T-helper 9 cell (primary cell): ENCODE results near the gene TSPAN9.

Experiments
- DNase-seq: peaks from one replicate; pipeline ENCODE4 v3.0.0-alpha.2; 2020

TSPAN9 gene

GRCh38 chr12:3323002-3323685 lies 246.0 kb downstream of the TSPAN9 start:
- DNase-seq = no peak

DNA sequence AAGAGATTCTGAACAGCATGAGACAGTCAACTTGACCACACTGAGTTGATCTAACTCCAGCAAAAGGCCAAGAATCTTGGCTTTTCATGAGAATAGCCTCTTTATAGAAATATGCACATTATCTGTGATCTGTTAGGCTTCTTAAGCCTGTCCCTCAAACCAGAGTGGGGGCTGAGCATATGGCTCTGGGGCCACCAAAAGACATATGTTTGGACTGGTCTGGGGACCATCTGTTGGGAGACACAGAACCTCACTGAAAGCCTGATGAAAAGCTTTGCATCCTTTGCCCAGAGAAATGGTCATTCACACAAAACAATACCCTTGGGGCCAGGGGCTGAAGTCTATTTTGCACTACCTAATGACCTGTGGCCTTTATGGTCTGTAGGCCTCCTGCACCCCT lies 248.6 kb downstream of the TSPAN9 start:
- DNase-seq = no peak

DNA sequence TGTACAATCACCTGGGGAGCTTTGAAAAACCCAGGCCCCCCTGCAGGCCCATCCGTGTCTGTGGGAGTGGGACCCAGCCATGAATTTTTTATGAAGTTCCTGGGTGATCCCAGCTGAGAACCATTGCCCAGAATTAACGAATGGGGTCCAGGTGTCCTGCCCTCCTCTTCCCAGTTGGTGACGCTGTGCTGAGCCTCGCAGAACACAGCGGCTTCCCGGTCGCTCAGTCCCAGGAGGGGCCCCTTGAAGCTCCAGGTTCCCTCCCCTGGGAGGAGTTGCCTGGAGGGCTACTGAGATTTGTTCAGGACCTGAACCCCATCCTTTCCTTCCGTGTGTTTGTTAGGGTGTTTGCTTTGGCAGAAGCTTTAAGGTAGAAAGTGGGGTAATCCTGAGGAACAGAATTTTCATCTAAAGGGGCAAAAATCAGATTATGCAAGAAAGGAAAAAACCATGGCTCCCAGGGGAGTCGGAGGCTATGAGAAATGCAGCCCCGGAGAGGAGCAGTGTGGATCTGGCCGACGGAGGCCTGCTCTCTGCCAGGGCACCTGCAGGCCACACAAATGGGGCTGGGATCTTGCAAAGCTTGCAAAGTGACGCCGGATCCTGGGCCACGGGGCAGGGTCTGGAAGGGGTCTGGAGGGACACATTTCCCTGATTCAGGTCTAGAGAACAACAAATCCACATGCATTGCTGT lies 249.1 kb downstream of the TSPAN9 start:
- no peak for DNase-seq

GRCh38 chr12:3326850-3327780 lies 249.9 kb downstream of the TSPAN9 start:
- no peak for DNase-seq

GRCh38 chr12:3328081-3328480 lies 250.9 kb downstream of the TSPAN9 start:
- no peak for DNase-seq

- DNase-seq = no peak
Observed at GRCh38 chr12:3328571-3328970, 251.4 kb downstream of the TSPAN9 start.

DNA sequence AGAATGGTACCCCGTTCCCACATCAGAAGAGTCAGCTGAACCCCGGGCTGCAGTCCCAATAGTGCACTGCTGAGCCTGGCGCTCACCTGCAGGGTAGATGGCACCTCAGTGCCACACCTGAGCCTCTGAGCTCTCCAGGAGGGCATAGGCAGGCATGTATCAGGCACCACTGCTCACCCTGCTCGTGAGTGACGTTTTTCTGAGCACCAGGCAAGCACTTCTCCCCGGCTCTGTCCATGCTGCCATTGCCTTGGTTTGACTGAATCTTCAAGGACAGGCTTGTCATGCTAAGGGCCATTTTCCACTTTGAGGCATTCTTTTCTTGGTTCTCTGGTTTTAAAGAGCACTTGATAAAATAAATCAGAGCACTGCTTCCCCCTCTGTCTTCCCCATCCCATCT lies 252.2 kb downstream of the TSPAN9 start:
- no peak for DNase-seq

DNA sequence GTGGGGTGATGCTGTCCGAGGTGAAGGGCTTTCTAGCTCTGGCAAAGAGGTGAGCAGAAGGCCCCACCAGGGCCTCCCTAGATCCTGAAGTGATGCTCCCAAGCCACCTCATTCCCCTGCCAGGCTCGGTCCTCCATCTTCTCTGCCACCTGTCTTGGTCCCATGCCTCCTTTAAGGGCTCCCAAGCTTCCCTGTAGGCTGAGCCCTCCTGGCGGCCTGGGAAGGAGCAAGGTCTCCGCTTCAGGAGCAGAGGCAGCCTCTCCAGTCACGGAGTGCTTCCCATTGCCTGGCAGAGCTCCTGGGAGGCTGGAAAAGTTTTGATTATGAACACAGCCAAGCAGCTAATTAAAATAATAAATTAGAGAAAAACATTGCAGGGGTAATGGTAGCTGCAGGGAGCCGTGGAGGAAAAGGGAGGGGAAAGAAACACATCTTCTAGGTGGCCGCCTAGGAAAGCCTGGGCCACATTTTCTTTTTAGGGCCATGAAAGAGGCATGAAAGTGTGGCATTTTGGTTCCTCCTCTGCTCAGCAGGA lies 253.9 kb downstream of the TSPAN9 start:
- no peak for DNase-seq

DNA sequence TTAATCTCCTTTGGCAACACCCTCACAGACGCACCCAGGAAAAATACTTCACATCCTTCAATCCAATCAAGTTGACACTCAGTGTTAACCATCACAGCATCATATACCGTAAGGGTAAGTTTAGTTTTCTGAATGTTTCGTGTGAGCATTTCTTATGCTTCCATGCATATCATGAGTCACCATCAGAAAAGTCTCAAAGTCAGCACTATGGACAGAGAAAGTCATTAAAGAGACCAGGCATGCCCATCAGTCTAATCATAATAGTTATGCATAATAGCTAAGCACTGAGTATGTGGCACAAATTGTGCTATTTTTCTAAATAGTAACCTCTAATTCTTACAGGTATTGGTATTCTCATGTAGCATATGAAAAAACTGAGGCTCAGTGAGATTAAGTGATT lies 255.0 kb downstream of the TSPAN9 start:
- no peak for DNase-seq

DNA sequence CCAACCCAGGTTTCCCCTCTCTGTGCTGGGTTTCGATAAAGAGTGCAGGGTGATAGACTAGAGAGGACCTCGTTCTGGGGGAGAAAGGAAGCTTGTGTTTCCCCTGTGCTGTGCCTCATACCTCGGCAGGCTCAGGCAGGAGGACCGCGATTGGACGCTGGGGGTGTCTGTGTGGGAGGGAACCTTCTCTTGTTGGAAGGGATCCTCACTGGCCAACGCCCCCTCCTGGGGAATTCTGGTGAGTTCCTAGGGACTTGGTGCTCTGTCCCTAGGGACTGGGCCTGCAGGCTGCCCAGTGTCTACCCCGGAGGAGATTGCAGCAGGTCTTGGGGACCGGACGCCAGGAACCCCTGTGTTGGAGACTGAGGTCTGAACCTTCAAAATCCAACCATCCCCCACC lies 256.4 kb downstream of the TSPAN9 start:
- no peak for DNase-seq

DNA sequence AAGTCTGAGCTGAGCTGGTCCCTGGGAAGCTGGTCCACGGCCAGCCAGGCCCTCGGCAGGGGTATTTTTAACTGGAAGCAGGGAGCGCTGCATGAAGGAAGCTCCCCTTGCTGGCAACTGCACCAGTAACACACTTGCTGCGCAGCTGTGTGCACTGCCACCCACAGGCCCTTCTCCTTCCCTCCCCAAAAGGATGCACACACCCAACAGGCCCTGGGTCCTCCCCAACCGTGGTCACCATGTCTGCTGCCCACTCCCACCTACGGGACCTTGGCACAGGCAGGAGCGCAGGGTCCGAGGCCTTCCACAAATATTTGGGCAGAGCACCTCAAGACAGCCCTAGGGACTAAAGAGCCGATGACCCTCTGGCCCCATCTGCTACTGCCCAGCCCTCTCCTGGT lies 256.8 kb downstream of the TSPAN9 start:
- no peak for DNase-seq

GRCh38 chr12:3335078-3335487 lies 257.9 kb downstream of the TSPAN9 start:
- no peak for DNase-seq
